ENCODE measurements around the gene CAPNS2.

- TF ChIP-seq CTCF (IDR thresholded peaks at IDR 0.05): no peak
- TF ChIP-seq EZH2 (IDR thresholded peaks at IDR 0.05): no peak
- TF ChIP-seq EZH2phosphoT487 (IDR thresholded peaks at IDR 0.05): no peak
Observed at GRCh38 chr16:55559933-55560516, 6.5 kb upstream of the CAPNS2 start.
